Frontal cortex (tissue), 1 donor: ENCODE measurements around the gene TFB2M. TPM values are rescaled to one million over a fixed set of nuclear protein-coding genes. Genes with fewer than 3 reads are reported as not detected.

Experiments
- small RNA-seq: library from RNA; depleted of rRNA; stranded (forward); fragments of <200 nt; gene quantifications from one replicate; pipeline ENCODE3, GENCODE V24; 2014
- total RNA-seq: library from RNA; depleted of rRNA; stranded (reverse); fragments of >200 nt; gene quantifications from one replicate; pipeline ENCODE4 v1.2.3, GENCODE V29; 2014

Gene TFB2M
- total RNA-seq, 1 donor from 2014 or later: 22.0 TPM

Small RNA genes lying within 50 kb of the gene (small RNA-seq; reads per million reads assigned to genes)
- gene AL356583.2: not detected

Other genes starting within 250 kb of the TFB2M start
- 32.2 TPM for gene SMYD3, start 59.0 kb downstream of the TFB2M start, total RNA-seq
- 34.2 TPM for gene CNST, start 195 bp upstream of the TFB2M start, total RNA-seq
- 79.9 TPM for gene SCCPDH, start 158.1 kb upstream of the TFB2M start, total RNA-seq